Measurements from ENCODE around the gene NOL9.
"Not testable (repeated sequence)": the region's sequence is repeated elsewhere in the genome, so short reads cannot be mapped to it uniquely, and the experiment has no call there.

The NOL9 gene

DNA sequence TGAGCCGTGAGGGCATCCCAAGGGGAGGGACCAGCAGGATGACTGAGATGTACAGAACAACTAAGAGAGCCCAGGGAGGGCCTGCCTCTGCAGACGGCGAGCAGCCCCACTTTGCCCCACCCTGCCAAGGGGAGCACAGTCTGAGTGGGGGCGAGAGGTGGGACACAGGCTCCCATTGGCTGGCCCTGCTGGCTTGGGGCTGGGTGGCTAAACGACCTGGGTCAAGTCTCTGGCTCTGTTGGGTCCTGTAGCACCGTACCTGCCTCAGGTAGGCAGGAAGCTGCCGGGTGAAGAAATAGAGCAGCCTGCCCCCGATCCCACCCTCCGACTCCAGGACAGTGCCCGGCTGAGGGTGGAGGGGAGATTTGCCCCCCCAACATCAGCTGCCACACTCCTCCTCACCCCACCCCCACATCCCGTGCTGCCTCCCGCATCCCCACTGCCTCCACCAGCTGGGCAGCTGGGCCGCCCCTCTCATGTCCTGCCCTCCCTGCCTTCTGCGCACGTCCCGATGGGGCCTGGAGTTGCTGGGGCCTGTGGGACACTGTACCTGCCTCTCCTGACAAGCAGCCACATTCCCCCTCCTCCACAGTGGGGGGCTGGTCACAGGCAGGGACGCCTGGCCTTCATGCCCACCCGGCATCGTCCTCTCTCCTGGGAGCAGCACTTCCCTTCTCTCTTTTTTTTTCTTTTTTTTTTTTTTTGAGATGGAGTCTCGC lies 50.3 kb downstream of the NOL9 start:
- DNase-seq (ENCODE audit: low read depth): no peak

DNA sequence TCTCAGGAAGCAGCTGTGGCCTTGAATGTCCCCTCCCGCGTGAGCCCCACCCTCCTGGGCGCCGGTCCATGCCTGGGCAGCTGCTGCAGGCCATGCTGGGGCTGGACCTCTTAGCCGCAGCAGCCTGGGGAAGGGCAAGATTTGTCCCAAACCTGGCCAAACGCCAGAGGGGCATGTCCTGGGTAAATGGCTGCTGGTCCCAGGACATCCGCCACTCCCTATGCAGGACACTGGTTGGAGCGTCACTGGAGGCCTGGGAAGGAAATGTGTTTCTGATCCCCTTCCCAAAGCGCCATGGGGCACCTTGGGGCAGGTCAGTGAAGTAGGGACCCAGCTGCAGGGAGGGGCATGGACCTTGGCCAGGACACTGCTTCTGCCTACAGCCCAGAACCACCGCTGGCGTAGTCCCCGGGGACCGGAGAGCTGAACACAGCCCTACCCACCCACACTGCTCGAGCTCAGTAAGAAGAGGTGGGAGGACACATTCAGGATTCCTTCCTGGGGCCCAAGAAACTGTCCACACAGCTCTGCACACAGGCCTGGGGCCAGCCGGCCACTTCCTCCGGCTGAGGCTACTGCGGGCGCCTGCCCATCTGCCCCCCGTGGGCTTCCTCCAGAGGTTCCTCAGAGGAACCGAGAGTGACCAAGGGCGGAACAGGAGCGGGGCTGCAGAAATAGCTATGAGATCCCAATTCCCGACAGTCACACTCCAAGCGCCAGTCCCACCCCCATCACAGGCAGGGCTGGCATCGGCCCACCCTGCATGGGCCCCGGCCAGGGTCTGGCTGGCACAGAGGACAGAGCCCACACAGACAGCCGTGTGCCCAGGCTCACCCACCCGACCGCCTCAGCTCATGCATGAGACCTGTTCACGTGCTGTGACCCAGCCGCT lies 52.1 kb downstream of the NOL9 start:
- DNase-seq (ENCODE audit: low read depth): no peak

DNA sequence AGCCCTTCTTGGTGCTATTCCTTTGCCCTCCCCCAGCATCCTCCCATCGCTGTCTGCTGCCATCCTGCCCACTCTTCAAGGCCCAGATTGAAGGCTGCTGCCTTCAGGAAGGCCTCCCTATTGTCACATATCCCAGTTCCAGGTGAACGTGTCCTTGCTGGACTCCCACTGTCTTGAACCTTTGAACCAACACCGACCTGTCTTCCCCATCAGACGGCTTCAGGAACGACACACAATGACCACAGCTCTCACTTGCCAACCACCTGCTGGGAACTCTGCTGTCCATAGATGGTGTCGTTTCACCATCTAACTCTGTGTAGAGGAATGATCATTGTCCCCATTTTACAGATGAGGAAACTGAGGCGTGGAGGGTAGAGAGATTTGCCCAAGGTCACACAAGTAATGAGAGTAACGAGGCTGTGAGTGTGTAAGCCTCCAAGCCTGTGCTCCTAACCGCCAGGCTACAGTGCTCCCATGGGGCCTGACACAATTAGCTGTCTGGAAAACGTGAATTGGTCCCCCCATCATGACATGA lies 53.0 kb downstream of the NOL9 start:
- DNase-seq (ENCODE audit: low read depth): no peak

DNA sequence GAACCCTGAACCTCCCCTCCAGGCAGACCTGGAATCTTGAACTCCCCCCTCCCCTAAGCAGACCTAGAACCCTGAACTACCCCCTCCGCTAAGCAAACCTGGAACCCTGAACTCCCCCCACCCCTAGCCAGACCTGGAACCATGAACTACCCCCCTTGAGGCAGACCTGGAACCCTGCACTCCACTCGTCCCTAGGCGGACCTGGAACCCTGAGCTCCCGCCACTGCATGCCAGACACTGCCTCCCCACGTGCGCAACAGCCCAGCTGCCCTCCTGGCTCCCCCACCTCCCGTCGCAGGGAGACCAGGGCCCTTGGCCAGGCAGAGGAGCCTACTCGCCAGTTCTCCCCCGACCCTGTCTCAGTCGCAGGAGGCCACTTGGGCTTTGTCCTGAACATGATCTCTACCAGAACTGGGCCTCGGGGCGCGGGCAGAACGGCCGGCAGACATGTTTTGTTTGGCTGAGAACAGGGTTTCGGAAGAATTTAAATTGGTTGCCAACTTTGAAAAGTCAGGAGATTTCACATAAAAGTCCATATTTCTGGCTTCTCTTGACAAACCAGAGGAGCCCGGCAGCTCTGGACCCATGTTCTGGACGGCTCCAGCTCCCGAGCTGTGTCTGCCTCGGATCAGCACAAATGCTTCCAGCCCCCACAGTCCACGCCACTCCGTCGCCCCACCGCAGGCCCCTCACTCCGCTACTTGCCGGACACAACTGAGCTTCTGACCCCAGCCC lies 53.6 kb downstream of the NOL9 start:
- peak; percentile 33 for DNase-seq (ENCODE audit: low read depth)

DNA sequence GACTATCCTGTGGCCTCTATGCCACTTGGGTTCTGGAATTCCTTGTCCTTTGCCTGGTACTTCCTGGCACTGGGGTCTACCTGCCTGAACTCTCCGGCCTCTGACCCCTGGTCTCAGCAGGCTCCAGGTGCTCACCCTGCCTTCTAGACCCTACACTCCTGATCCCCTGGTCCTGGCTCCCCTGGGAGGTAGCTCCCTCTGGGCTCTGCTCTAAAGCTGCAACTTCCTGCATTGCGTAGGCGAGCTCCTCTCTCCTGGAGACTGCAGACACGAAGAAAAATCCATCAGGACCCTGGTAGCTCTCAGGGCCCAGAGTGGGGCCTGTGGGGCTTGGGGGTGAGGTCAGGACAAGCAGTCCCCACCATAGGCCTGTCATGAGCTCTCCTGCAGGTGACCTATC lies 55.0 kb downstream of the NOL9 start:
- DNase-seq (ENCODE audit: low read depth): no peak

DNA sequence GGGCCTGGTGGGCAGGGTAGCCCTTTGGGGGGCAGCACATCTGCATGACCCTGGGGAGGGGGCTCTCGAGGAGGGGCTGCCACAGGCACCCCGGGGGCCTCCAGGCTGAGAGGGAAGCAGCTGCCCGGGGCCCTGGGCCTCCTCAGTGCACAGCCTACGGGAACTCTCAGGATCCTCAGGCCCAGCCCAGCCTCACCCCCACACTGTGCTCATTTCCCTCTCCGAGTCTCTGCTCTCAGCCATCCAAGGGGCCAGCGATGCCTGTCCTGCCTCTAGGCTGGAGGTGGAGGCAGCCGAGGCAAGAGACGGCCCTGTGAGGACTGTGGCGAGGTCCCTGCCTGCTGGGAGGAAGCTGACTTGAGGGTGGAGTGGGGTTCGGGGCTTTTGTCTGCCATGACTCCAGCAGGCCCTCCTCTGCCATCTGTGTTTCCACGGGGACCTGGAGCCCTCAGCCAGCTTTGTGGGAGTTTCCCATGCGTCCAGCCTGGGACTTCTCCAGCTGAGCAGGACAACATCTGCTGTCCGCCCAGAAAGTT lies 55.7 kb downstream of the NOL9 start:
- no peak for DNase-seq (ENCODE audit: low read depth)

DNA sequence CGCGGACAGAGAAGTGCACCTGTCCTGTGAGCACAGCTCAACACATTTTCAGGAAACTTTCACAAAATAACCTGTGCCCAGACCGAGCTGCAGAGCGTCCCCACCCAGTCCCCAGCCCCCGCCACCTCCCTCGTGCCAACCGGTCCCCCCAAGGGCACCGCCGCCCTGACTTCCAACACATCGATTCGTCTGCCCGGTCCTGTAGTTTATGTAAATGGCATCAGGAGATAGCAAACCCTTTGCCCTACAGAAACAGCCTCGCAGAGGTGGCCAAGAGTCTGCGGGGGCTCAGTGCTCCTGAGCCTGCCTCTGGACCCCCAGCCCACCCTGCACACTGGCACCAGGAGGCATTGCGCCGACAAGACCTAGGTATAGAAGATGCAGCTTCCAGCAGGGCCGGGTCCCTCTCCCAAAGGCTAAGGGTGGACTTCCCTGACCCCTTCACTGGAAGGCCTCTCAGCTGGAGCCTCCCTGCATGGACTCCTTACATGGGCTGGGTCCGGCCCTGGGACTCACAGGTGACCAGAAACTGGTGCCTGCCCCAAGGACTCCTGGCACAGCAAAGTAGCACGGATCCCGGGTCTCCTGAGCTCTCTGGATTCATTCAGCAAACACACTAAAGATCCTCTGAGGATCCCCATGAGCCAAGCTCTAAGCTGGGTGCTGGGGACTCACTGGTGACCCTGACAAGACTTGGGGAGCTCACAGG lies 56.3 kb downstream of the NOL9 start:
- no peak for DNase-seq (ENCODE audit: low read depth)

DNA sequence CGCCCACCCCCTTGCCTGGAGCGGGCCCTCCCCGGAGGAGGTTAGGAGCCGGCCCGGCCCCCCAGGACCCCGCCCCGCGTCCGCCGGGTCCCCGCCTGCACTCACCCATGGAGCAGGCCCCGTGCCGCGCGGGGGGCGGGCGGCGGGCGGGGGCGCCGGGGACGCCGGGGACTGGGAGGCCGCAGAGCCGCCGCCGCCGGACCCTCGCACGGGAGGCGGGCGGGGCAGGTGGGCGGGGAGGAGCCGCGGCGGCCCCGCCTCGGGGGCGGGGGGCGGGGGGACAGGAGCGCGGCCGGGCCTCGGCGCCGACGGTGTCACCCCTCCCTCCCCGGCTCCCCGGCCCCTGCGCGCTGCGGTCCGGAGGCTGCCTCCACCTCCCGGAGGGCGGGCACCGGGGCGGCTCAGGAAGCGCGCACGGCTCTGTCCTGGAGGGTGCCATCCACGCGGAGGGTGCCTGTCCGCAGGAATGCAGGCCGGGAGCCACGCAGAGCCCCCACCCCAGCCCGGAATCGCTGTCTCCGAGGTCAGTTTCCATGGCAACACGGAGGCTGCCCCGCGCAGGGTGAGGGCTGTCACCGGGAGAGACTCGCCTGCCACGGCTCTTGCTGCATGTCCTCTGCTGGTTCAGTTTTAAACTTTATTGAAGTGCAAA lies 57.0 kb downstream of the NOL9 start:
- DNase-seq (ENCODE audit: low read depth): no peak

DNA sequence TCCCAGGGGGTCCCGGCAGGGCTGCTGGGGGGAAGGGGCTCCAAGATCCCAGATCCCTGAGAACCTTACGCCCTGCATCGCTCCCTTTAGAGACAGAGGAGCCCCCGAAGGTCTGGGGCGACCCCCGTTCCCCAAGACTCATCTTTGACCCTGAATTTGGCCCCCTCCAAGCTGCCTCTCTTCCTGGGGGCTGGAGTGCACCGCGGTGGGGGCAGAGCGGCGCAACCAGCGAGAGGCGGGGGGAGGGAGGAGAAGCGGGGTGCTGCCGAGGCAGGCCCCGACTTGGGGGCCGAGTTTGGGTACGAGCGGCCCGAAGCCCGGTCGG lies 57.5 kb downstream of the NOL9 start:
- no peak for DNase-seq (ENCODE audit: low read depth)

DNA sequence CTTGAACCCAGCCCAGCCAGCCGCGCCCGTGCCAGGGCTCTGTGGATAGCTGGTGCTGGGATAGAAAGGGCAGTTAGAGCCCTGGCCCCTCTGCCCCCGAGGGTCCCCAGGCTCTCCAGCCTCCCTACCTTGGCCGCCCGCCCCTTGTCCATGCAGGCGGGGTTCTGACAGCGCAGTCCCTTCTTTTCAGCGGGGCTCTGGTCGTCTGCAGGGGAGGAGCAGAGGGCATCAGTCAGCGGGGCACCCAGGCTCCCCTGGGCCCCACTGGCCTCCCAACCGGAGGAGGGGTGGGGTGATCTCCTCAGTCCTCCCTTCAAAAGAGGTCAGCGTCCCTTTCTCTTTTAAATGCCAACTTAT lies 58.0 kb downstream of the NOL9 start:
- DNase-seq (ENCODE audit: low read depth): no peak

DNA sequence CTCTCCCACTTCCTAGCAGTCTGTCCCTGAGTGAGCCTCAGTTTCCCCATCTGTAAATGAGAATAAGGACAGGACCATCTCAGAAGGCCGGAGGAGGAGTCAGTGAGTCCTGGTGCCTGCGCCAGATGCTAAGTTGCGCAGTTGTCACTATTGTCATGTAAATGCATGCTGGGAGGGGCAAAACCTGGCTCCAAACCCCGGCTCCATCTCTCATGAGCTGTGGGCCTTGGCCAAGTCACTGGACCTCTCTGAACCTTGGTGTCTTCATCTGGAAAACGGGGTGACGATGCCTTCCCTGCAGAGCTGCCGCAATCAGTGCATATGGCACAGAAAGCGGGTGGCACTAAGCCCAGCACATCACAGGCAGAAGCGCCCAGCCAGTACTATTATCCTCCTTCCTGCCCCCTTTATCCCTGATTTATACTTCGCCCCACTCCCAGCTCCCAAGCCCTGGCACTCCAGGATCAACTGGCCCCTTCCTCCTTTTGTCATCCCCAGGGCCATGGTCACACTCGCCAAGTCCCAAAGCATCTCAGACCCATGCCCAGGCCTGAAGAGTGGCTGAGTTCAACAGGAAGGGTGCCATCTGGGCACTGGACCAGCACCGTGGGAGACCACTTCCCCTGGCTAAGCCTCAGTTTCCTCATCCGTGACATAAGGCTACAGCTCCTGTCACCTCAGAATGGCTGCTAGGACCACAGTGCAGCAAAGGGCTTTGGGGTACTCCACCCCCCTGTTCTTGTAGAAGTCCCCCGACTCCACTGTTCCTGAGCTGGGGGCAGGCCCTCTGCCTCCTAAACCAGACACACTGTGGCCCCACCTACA lies 58.6 kb downstream of the NOL9 start:
- DNase-seq (ENCODE audit: low read depth): no peak

DNA sequence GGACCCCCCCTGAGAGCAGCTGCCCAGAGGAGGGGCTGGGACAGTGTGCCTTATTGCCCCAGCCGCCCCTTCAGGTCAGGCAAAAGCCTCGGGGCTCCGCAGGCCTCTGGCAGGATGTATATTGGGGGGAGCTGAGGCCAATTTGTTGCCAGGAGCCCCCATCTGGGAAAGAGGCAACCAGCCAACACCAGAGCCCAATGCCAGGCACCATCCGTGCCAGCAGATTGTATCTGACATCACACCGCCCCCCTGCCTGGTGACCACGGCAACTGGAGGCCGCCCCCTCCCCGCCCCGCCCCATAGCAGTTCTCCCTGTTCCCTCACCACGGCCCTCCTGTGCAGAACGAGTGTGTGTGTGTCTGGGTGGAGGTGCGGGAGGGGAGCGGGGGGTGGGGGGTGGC lies 59.3 kb downstream of the NOL9 start:
- no peak for DNase-seq (ENCODE audit: low read depth)

DNA sequence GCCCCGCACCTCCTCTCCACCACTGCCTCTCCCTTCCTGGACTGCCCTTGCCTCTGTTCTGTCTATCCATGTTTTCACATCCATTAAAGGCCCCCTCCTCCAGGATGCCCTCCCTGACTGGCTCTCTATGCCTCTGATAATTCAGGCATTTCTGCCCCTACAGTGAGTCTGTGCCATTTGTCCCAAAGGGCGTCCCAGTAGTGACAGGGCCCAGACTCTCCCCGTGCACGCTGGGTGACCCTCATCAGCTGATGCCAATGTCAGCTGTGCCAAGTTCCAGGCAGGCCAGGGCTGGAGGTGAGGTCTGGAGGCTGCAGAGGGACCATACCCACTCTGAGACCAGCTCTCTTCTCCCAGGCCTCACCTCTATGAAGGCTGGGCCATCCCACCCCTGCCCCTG lies 59.7 kb downstream of the NOL9 start:
- no peak for DNase-seq (ENCODE audit: low read depth)

DNA sequence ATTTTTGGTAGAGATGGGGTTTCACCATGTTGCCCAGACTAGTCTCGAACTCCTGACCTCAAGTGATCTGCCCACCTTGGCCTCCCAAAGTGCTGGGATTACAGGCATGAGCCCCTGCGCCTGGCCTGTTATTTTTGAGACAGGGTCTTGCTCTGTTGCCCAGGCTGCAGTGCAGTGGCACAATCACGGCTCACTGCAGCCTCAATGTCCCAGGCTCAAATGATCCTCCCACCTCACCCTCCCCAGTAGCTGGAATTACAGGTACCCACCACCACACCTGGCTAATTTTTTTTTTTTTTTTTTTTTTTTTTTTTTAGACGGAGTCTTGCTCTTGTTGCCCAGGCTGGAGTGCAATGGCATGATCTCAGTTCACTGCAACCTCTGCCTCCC lies 60.5 kb downstream of the NOL9 start:
- not testable (repeated sequence) for DNase-seq (ENCODE audit: low read depth)

DNA sequence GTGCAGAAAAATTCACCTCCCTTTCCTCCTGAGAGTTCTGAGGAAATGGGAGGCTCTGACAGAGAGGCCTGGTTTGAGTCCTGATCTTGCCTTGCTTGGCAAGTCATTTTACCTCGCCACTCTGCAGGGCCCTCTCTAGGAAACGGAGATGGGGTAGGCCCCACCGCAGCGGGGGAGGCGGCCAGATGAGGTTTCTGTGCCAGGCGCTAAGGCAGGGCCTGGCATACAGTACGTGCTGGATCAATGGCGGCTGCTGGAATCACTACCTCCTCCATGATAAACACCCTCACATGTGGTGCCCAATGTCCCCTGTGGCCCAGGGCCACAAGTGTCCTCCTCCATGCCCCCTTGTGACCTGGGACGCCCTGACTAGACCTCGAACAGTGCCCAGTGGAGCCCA lies 62.3 kb downstream of the NOL9 start:
- no peak for DNase-seq (ENCODE audit: low read depth)

DNA sequence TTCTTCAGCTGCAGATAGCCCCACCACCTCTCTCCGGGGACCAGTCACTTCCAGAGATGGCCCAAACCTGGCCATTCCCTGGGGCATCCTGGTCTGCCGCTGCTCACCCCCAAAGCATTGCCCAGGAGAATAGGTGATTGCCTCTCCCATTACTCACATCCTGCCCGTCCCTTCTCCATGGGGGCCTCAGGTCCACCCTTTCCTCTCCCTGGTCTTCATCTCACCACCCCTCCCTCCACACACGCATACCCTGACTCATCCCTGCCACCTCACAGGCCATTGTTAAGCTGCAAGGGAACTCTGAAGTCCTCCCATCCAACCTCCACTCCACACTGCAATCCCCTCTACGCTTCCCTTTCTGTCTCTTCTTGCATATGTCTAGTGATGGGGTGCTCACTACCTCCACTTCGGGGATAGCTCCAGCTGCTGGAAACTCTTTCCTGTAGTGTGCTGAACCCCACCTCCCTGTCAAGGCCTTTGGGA lies 62.8 kb downstream of the NOL9 start, which contains the start of gene PLEKHG5:
PLEKHG5 (minus strand) TSS at position 188 of the 483 bp plus-strand sequence. CDS start 14,096 bp downstream, outside the sequence.
- peak; percentile 31 for DNase-seq (ENCODE audit: low read depth)

DNA sequence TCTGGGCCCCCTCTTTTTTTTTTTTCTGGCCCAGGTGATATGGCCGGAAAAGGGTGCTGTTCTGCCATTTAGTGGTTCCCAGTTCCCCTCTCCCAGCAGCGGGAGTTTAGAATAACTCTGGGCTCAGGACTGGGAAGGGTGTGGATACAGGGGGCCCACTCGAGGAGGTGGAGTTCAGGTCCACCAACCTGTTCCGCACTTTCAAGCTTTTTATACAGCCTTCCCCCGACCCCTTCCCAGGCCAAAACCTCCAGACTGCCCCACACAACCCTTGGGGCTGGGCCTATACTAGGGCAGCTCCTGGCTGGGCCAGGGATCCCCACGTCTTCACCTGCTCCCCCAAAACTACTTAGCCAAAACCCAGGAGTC lies 63.2 kb downstream of the NOL9 start:
- no peak for DNase-seq (ENCODE audit: low read depth)

DNA sequence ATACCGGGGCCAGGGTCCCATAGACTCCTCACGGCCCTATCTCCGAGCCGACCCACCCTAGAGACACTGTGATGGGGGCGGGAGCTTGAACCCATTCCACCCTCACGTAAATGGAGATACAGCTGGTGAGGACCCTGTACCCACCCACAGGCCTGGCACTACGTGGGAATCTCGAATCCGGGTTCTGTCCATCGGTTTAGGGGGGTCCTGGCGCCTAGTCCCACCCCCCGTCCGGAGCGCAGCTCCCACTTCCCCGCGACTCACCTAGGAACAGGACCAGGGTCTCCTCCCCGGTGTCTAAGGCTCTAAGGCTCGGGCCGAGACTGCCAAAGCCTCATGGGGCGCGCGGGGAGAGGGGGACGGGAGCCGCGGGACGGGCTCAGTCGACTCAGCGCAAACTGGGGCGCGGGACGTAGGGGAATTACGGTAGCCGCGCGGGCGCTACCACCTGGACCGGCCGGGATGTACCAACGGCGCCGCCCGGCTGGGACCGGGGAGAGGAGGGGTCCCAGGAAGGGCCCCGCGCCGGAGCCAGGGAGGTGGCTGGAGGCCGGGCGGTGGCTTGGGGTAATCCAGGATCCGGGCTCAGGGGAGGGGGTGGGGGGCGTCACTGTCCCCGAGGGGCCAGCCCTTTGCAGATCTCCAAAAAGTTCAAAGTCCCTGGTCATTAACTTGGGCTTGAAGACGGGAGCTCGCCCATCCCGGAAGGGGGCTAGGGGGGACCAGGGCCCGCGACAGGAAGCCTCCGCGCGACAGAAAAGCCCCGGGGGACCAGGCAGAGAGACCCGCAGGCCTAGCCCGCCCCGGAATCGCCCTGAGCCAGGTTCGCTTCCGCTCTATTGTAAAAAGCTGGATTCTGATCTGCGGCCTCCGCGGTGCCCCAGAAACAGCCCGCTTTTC lies 63.9 kb downstream of the NOL9 start:
- peak; percentile 33 for DNase-seq (ENCODE audit: low read depth)

DNA sequence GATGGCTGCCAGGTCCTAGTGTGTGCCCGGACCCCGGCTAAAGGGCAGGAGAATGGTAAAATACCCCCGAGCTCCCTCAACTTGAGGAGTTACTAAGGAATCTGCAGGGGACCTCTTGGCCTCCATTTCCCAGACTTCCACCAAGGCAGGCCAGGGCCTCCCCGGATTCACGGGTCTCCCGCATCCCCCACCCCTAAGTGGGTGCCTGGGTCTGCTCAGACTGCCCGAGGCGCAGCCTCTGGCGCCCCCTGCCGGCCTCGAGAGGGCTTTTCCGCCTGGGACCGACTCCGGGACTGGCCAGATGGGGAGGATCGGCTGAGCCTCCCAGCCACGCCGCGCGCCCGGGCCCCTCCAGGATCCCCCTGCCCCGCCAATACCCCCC lies 64.5 kb downstream of the NOL9 start:
- peak; percentile 44 for DNase-seq (ENCODE audit: low read depth)

Measured in stromal cell of bone marrow (primary cell).